Neural progenitor cell (in vitro differentiated cells): Measurements from ENCODE around the gene PIAS3.

Experiments used
- EZH2 ChIP-seq: fragments of 200-600 bp; sonication (generic); IDR thresholded peaks from 2 replicates; pipeline ENCODE4 v1.6.1; 2017; ENCODE audit warnings: antibody characterized with exemption, mild to moderate bottlenecking, moderate library complexity
- EZH2phosphoT487 ChIP-seq: fragments of 200-600 bp; sonication (generic); IDR thresholded peaks from 2 replicates; pipeline ENCODE4 v1.6.1; 2017; ENCODE audit warnings: antibody characterized with exemption
- TF ChIP-seq, protein P1 (sequence below): fragments of 200-600 bp; sonication (generic); IDR thresholded peaks from 2 replicates; pipeline ENCODE4 v1.5.1; 2017; ENCODE audit warnings: antibody characterized with exemption, mild to moderate bottlenecking

DNA sequence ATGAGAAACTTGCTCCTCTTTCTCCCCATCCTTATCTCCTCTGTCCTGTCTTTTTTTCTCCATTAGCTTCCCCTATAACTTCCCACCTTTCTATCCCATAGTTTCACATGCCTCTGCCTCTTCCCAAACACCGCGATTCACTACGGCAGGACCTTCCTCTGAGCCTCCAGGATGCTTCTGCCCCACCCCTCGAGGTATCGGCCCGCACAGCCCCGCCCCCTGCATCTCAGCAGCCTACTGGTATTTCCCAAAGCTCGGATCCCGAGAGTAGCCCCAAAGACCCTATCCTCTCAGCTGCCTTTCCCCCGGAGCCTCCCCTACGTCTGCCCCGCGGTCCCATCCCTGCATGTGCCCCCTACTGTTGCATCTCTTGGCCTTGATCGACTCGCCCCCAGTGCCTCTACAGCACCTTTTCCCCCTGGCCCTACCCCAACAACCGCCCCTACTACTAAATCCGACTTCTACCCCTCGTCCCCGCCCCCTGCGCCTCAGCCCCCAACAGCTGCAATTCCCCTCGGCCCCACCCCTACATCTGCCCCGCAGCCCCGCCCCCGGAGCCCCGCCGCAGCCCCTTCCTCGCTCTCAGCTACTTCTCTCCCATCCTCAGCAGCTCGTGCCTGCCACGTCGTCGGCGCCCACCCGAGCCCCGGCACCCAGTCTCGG, 512 bp downstream of the PIAS3 start:
- TF ChIP-seq, protein P1, sequence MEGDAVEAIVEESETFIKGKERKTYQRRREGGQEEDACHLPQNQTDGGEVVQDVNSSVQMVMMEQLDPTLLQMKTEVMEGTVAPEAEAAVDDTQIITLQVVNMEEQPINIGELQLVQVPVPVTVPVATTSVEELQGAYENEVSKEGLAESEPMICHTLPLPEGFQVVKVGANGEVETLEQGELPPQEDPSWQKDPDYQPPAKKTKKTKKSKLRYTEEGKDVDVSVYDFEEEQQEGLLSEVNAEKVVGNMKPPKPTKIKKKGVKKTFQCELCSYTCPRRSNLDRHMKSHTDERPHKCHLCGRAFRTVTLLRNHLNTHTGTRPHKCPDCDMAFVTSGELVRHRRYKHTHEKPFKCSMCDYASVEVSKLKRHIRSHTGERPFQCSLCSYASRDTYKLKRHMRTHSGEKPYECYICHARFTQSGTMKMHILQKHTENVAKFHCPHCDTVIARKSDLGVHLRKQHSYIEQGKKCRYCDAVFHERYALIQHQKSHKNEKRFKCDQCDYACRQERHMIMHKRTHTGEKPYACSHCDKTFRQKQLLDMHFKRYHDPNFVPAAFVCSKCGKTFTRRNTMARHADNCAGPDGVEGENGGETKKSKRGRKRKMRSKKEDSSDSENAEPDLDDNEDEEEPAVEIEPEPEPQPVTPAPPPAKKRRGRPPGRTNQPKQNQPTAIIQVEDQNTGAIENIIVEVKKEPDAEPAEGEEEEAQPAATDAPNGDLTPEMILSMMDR = no peak
- TF ChIP-seq EZH2phosphoT487 = no peak
- TF ChIP-seq EZH2 = no peak
